Activated T-cell treated with anti-CD3 and anti-CD28 coated beads, Interleukin-2, amount 50 U/mL, for 24 hours (primary cell): ENCODE measurements around the gene EN2.

Source experiments
- DNase-seq: peaks from one replicate; pipeline ENCODE4 v3.0.0-alpha.2; 2020
- H3K27ac Mint-ChIP-seq: 2 replicates; pipeline ENCODE4 v1.8.0; 2020; ENCODE audit warnings: mild to moderate bottlenecking, mixed read lengths
- H3K27me3 Mint-ChIP-seq: 2 replicates; pipeline ENCODE4 v1.8.0; 2020; ENCODE audit warnings: mixed read lengths
- H3K36me3 Mint-ChIP-seq: 2 replicates; pipeline ENCODE4 v1.8.0; 2020; ENCODE audit warnings: low read depth, mixed read lengths
- H3K4me1 Mint-ChIP-seq: 2 replicates; pipeline ENCODE4 v1.8.0; 2020; ENCODE audit warnings: low read depth, mixed read lengths
- H3K4me3 Mint-ChIP-seq: 2 replicates; pipeline ENCODE4 v1.8.0; 2020; ENCODE audit warnings: mild to moderate bottlenecking, moderate library complexity, mixed read lengths
- H3K9me3 Mint-ChIP-seq: 2 replicates; pipeline ENCODE4 v1.8.0; 2020; ENCODE audit warnings: mixed read lengths

Gene EN2

GRCh38 chr7:155509725-155510551 lies 52.0 kb downstream of the EN2 start:
- Mint-ChIP-seq H3K4me3 (peak overlapping the region; percentile 64), H3K27ac (no peak overlapping the region), H3K36me3 (no peaks in the 10 kb centered on the region), H3K4me1 (peaks cover 19% of the 10 kb centered on the region), H3K9me3 (no peaks in the 10 kb centered on the region), H3K27me3 (peaks cover 91% of the 10 kb centered on the region)
- DNase-seq: no peak

- DNase-seq: no peak
- Mint-ChIP-seq H3K4me1 (peaks cover 19% of the 10 kb centered on the region), H3K9me3 (no peaks in the 10 kb centered on the region), H3K36me3 (no peaks in the 10 kb centered on the region), H3K27ac (no peak overlapping the region), H3K27me3 (peaks cover 89% of the 10 kb centered on the region), H3K4me3 (no peak overlapping the region)
Observed at GRCh38 chr7:155510975-155511701, 53.2 kb downstream of the EN2 start.

GRCh38 chr7:155511702-155511996 lies 53.7 kb downstream of the EN2 start:
- Mint-ChIP-seq H3K36me3 (no peaks in the 10 kb centered on the region), H3K9me3 (no peaks in the 10 kb centered on the region), H3K27ac (no peak overlapping the region), H3K4me3 (no peak overlapping the region), H3K4me1 (peaks cover 17% of the 10 kb centered on the region), H3K27me3 (peaks cover 87% of the 10 kb centered on the region)
- DNase-seq: no peak

- Mint-ChIP-seq H3K4me1 (peaks cover 12% of the 10 kb centered on the region), H3K27me3 (peaks cover 87% of the 10 kb centered on the region)
- DNase-seq: no peak
Observed at GRCh38 chr7:155512246-155512887, 54.4 kb downstream of the EN2 start.

GRCh38 chr7:155513543-155514285 lies 55.8 kb downstream of the EN2 start:
- no peak overlapping the region for H3K27ac Mint-ChIP-seq
- H3K4me3 Mint-ChIP-seq: no peak overlapping the region
- H3K27me3 Mint-ChIP-seq: peaks cover 86% of the 10 kb centered on the region
- no peaks in the 10 kb centered on the region for H3K9me3 Mint-ChIP-seq
- H3K36me3 Mint-ChIP-seq: no peaks in the 10 kb centered on the region
- no peak for DNase-seq
- peaks cover 12% of the 10 kb centered on the region for H3K4me1 Mint-ChIP-seq

More at GRCh38 chr7:155512246-155512887, 54.4 kb downstream of the EN2 start:
- Mint-ChIP-seq H3K4me3 (no peak overlapping the region), H3K36me3 (no peaks in the 10 kb centered on the region), H3K27ac (no peak overlapping the region), H3K9me3 (no peaks in the 10 kb centered on the region)

DNA sequence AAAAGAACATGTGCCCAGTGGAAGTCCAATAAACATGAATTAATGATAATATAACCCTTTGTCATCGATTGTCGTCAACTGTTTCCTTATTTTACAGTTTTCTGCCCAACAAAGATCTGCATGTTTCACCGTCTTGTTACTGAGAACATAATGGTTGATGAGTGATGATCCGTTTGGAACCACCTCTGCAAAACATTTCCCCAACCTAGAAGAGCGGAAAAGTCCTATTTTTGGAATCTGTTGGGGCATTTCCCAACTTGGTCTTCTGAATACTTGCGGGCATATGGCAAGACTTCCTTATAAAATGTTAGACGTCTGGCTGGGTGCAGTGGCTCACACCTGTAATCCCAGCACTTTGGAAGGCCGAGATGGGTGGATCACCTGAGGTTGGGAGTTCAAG lies 56.4 kb downstream of the EN2 start:
- no peaks in the 10 kb centered on the region for H3K36me3 Mint-ChIP-seq
- H3K9me3 Mint-ChIP-seq: no peaks in the 10 kb centered on the region
- no peak overlapping the region for H3K27ac Mint-ChIP-seq
- peaks cover 83% of the 10 kb centered on the region for H3K27me3 Mint-ChIP-seq
- no peak for DNase-seq
- H3K4me3 Mint-ChIP-seq: no peak overlapping the region
- H3K4me1 Mint-ChIP-seq: peaks cover 7% of the 10 kb centered on the region
